ENCODE data around the gene STARD10.

Gene STARD10

DNA sequence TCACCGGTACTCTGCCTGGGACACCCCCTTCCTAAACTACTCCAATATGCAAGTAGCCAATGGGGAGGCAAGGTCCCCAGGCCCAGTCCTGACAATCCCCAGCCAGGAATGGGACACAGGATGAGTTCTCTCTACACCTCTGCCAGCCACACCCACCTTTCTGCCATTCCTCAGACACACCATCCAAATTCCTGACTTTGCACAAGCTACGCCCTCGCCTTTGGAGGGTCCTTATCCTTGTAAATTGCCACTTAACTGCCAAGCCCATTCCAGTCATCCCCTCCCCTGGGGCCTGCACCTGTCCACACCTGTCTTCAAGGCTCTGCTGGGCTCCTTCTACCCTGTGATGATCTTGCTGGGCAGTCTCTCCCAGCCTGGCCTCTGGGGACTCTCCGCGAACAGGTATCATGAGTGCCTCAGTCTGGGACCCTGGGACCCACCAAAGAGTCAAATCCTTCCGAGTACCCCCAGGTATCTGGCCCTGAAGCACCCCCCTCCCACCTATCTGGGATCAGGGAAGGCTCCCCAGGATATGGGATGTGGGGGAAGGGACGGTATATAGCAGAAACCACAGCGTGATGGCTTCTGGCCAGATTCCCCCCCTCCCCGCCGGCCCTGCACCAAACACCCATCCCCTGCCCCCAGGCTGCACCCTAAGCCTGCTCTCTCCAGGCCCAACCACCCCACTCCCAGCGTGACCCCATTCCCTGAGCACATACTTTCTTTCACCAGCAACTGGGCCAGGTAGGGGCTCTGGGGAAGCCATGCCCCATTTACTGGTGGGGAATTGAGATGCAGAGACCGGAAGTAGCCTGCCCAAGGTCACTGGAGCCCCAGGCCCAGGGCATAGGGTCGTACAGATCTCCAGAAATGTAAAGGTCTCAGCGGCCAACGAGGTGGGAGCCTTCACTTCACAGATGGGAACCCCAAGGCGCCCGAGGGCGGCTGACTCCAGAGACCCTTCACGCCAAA lies 42.4 kb downstream of the STARD10 start:
- no peak for DNase-seq (ENCODE audit: extremely low read depth, low read depth)
- TF ChIP-seq, protein P1, sequence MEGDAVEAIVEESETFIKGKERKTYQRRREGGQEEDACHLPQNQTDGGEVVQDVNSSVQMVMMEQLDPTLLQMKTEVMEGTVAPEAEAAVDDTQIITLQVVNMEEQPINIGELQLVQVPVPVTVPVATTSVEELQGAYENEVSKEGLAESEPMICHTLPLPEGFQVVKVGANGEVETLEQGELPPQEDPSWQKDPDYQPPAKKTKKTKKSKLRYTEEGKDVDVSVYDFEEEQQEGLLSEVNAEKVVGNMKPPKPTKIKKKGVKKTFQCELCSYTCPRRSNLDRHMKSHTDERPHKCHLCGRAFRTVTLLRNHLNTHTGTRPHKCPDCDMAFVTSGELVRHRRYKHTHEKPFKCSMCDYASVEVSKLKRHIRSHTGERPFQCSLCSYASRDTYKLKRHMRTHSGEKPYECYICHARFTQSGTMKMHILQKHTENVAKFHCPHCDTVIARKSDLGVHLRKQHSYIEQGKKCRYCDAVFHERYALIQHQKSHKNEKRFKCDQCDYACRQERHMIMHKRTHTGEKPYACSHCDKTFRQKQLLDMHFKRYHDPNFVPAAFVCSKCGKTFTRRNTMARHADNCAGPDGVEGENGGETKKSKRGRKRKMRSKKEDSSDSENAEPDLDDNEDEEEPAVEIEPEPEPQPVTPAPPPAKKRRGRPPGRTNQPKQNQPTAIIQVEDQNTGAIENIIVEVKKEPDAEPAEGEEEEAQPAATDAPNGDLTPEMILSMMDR (IDR thresholded peaks at IDR 0.05; ENCODE audit: low read depth, low read length), result no peak

DNA sequence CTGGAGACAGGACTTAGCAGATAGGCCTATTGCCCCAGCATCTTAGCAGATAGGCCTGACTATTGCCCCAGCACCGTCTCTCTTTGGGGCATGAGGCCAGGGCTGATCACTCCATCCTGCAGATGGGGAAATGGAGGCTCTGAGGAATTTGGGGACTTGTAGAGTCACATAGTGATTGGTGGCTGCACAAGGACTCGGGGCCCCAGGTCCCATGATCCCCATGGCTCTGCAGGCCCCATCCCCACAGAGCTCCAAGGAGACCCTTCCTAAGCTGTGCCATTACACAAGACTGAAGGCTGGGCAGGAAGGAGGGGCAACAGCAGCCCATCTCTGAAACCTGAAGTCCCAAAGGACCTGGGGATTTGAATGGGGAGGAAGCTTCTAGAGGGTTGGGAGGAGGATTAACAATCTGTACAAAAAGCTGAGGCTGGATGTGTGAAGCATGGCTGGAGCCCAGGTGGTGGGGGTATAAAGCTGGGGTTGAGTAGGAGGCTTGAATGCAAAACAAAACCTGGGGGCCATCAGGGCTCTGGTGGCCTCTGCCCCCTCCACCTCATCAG lies 43.2 kb downstream of the STARD10 start:
- TF ChIP-seq, protein P1 (IDR thresholded peaks at IDR 0.05; ENCODE audit: low read depth, low read length), result no peak

DNA sequence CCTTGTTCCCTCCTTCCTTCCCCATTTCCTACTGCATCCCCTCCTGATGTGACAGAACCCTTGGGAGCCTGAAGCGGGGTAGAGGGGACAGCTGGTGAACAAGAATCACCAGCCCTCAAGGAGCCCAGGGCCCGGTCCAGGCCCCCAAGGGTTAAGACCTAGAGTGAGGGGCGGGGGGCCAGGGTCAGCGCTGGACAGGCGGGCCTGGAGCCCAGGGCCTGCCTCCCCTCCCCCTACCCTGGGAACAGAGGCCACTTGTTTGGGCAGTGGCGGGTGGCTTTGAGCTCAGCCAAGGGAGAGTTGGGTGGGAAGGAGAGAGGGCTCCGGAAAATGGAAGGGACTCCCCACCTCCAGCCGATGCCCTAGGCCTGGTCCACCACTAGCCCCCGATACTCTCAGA lies 43.8 kb downstream of the STARD10 start:
- DNase-seq (ENCODE audit: extremely low read depth, low read depth), result no peak
- TF ChIP-seq, protein P1 (IDR thresholded peaks at IDR 0.05; ENCODE audit: low read depth, low read length), result no peak

More for the DNA sequence above, 43.2 kb downstream of the STARD10 start:
- no peak for DNase-seq (ENCODE audit: extremely low read depth, low read depth)

DNA sequence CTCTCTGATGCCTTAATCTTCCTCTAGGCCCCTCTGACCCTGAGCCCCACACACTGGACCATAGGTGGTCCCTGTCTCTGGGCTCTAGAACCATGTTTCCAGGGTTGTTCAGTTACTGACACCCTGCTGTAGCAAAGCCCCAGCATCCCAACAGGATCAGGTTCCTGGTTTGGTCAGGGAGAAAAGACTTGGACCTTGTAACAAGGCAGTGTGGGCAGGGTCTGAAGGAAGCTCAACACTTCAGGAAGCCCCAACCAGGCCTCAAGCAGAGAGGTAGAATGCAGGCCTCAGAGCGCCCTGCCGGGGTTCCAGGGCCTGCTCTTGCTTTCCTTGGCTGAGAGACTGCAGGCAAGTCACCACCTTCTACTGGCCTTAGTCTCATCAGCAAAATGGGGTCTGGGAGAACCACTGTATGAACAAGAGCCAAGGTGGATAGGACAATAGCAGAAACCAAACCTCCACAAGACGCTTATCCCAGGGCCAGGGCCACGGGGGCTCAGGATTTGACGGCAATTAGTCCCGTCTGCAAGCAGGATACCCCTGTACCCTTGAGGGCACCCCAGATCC lies 46.5 kb downstream of the STARD10 start:
- TF ChIP-seq, protein P1 (IDR thresholded peaks at IDR 0.05; ENCODE audit: low read depth, low read length), result no peak
- no peak for DNase-seq (ENCODE audit: extremely low read depth, low read depth)

DNA sequence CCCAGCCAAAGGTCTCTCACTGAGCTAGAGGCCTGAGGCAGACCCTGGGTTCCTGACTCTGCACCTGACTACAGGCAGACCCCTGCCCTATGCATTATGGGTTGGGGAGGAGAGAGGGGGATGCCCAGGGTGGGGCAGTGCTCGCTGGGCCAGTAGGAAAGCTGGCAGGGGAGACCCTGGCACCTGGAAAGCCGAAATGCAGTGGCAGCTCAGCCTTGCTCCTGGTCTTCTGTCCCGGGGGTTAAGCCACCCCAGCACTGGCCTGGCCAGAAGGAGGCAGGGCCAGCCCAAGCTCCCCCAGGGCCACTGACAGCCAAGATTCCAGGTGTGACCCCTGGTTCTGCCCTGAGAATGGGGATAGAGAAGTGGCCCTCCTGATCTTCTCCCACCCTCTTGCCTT lies 47.0 kb downstream of the STARD10 start:
- TF ChIP-seq, protein P1 (IDR thresholded peaks at IDR 0.05; ENCODE audit: low read depth, low read length), result no peak

DNA sequence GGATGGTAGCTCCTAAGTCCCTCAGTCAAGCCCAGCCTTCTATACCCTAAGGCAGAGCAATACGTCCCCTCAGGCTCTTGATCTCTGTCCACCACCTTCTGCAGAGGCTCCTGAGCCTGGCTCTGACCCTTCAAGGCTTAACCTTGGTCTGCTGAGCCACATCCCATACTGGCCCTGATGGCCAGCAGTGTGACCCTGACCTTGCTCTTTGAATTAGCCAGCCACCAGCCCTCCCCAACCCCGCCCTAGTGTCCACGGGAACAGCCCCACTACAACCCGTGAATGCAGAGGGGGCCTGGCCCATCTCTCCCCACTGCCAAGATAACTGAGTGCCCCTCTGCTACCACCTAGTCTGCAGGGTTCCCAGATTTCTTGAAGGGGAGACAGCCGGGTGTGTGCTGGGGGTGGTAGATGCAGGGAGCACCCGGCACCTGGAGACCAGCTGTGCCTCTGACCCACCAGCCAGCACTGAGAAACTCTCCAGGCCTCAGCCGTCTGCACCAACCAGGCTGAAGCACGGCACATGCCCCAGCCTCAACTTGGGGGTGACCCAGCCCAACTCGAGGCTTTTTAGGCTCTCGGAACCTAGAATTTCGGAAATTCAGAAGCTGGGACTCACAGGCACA lies 47.8 kb downstream of the STARD10 start:
- TF ChIP-seq, protein P1 (IDR thresholded peaks at IDR 0.05; ENCODE audit: low read depth, low read length), result no peak

More for the DNA sequence above, 47.0 kb downstream of the STARD10 start:
- no peak for DNase-seq (ENCODE audit: extremely low read depth, low read depth)

More for the DNA sequence above, 47.8 kb downstream of the STARD10 start:
- no peak for DNase-seq (ENCODE audit: extremely low read depth, low read depth)
